GM04504 (cell line): ENCODE measurements around the gene PRKCH.

Source experiments
- DNase-seq: peaks from one replicate; pipeline ENCODE4 v3.0.0-alpha.2; 2012; ENCODE audit warnings: low read depth

The PRKCH gene

DNA sequence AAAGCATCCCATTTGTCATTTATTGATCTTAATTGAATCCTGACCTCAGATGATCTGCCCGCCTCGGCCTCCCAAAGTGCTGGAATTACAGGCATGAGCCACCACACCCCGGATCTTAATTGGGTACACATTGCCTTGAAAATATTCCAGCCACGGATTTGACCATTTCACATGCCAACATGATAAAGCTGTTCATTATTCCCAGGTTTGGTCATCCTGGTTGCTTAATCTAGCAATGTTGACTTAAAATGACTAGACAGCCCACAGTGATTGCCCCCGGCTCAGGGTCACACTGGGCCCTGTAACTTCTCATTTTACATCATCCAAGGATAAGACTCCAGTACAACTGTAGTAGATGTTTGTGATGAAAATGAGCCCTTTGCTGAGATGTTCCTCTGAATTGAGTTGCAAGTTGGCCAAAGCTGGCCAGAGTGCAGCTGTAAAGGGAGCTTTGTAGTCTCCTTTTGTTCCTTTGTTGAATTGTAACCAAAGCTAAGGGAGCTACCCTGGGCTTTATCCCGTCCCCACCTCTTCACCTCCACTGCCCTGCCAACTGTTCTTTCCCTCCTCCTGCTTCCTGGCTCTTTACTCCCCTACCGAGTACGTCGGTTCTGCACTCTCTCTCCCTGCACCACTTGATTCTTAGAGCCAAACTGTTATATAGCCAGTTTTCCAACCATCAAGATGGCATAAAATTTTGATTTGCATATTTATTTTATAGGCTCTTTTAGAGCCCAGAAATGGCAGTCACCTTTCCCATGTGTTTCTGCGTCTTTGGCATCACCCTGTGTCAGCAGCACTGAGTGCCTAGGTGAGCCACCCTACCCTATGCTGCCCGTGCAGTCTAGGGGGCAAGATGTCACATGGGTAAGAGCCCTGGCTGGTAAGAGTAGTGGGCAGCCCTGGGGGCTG, 232.6 kb downstream of the PRKCH start:
- DNase-seq = peak; percentile 99

- no peak for DNase-seq
Measured at GRCh38 chr14:61555056-61555838, 233.9 kb downstream of the PRKCH start.

DNA sequence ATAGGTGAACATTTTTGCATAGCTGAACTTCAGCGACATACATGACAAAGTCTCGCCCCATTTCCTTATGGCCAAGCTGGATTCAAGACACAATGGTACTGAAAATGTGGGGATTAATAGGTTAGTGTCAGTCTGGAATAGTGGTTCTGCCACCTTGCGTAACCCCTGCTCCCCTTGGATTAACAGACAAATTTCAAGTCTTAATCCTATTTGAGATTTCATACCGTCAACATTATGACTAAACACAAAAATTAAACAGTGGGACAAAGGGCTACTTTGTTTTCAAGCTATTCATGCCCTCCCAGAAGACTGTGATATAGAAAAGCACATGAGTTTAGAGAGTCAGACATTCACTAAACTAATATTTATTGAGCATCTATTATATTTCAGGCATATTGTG, 235.1 kb downstream of the PRKCH start:
- no peak for DNase-seq

DNA sequence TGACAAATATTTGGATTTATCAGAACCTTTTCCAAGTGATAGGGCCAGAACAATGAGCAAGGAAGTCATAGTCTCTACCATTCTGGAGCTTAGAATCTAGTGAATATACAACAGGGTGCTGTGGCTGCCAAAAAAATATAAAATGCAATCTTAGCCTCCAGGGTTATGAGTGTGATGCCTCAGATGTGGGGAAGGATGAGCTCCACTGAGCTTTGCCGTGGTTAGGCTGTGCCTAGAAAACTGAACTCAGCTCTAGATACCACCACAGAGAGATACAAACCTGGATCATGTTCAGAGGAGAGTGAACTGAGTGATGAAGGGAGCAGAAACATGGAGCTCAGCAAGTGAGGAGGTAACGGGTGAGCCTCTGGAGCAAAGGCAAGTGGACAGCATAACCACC, 235.9 kb downstream of the PRKCH start:
- no peak for DNase-seq

DNA sequence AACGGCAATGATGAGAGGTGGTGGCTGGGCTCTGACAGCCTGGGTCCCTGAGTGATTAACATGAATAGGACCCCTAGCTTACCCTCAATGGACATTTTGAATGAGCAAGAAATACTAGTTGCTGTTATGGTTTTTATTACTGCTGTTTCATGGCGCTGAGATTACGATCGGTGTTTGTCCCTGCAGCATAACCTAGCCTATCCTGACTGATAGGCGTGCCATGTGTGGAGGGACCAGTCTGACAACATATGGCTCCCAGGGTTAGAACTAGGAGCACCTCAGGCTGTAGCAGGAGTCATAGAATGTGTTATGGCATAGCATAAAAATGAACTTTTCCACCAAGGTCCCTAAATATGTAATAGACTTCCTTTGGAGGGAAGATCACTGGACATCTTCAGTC, 236.5 kb downstream of the PRKCH start:
- DNase-seq = no peak

DNA sequence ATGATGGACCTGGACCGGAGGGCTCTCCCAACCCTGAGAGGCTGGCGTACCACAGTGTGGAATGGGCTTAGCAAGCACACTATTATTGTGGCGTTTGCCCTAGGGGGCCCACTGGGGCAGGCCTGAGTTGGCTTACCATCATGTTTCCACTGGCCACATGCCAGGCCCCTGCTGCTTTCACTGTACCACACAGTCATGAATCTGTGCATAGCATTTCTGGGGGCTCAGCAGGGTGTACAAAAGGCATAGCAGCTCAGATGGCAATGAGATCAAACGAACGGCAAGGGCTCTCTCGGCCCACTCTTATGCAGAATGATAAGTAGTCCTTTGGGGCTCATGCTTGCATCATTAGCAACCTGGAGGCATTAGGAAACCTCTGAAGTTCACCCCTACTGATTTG, 236.9 kb downstream of the PRKCH start:
- no peak for DNase-seq

DNA sequence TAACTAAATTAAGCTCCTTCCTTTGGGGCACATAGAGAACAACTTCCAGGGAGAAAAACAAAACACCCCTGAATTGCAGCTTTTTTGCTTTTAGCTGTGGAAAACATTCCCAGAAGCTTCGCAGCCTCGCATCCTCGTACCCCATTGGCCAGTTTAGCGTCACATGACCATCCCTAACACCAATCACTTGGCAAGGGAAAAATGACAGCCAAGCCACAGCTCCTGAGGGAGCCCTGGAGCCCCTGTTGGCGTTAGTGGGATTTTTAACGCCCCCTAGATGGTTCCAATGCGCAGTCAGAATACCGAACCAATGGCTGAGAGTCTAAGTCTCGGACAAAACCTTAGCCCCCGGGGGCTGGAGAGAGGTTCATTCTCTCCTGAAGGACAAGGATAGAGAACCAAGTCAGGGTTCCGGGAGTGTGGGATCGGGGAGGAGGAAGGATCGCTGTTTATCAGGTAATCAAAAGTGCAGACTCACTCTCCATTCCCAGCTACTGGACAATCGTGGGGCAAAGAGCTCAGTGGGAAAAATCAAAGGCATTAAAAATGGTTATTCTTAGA, 238.3 kb downstream of the PRKCH start:
- DNase-seq = no peak

DNA sequence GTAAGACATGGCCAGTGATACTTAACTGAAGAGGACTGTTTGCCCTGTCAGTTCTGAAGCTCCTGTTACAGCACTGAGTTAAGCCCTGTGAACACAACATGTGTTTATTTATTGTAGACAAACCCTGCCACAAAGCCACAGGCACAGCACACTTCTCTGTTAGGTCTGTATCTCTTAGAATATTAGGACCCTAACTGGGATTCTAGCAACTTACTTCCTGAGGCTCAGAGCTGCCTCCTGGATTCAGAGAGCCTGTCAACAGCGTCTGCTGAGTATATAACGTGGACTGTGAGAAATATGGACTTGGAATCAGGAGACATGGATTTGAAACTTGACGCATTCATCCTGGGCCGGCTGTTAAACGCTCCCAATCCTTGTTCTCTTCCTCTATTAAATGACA, 238.9 kb downstream of the PRKCH start:
- DNase-seq = no peak

- no peak for DNase-seq
Measured at GRCh38 chr14:61561104-61561503, 239.7 kb downstream of the PRKCH start.

GRCh38 chr14:61561657-61562276, 240.4 kb downstream of the PRKCH start:
- DNase-seq = peak; percentile 97

DNA sequence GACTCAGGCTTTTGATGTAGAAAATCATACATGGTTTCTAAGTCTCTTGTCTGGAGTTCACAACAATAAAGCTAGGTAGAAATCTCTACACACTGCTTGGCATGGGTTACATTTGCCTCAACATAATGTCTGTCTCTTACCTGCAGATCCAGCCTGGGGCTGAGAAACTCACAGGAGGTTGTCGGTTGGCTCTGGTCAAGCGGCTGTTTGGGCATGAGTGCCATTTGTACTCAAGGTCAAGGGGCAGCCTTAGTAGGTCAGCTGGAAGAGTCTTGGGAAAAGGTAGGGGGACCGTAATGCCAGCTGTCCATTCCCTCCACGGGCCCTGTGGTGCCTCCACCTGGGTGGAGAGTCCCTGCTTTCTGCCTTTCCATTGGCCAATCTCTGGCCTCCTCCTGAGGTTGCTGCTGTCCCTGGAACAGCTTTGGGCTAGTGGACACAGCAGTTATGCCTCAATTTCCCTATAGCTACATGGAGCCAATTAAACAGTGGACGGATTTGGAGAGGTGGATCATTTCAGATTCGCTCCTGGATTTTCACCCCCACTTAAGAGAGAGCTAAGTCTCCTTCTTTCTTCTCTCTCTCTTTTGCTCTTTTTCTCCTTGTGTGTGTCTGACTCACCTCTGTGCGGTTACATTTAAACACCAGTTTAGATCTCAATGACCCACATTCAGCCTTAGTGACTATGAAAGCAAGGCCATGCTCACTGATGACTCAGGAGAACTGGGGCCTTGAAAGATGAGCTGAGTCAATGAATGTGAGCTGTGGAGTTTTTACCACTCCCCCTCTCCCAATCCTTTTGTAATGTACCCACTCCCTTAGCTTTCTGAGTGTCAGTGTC, 241.2 kb downstream of the PRKCH start:
- DNase-seq = peak; percentile 99

DNA sequence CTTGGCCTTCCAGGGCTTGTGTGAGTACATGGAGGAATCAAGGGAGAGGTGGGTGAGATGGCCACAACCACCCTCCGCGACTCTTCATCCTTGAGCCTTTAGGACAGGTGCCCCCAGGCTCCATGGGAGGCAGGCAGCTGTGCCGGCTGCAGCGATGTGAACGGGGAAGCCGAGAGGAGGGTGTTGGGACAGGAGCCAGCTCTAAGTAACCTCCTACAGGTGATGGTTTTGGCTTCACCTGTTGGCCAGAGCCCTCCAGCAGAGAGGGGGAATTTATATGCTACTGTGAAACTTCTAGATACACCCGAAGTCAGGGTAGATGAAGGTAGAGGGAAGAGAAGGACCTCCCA, 241.8 kb downstream of the PRKCH start:
- no peak for DNase-seq

DNA sequence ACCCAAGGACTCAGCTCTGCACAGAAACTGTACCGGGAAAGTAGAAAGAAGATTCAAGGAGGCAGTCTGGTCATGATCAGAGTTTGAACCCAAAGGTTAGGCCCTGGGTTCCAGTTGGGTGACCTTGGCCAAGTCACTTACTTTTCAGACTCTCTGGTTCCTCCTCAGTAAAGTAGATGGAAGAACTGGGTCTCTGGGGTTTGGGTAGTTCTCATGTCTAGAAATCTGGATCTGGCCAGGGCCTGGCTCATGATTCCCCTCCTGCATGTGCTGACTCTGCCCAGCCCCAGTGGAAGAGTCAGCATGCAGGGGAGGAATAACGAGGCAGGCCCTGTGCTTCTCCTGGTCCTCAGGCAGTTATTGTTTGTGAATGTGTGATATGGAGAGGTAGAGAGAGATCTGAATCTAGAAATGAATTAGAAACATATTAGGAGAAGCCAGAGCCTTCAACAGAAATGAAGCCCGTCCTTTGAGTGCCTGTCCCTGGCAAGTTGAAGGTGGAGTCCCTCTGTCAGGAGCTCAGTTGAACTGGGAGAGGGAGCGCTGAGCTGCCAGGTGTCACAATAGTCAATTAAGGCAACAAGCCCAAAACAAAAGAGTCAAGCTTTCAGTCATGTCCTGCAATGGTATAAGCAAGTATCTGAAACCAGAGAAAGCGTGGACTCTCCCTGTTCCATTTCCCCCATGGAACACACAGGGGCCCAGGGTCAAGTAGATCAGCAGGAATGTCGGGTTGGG, 242.7 kb downstream of the PRKCH start:
- DNase-seq = no peak

- DNase-seq = peak; percentile 90
Measured at GRCh38 chr14:61564618-61565091, 243.3 kb downstream of the PRKCH start.

DNA sequence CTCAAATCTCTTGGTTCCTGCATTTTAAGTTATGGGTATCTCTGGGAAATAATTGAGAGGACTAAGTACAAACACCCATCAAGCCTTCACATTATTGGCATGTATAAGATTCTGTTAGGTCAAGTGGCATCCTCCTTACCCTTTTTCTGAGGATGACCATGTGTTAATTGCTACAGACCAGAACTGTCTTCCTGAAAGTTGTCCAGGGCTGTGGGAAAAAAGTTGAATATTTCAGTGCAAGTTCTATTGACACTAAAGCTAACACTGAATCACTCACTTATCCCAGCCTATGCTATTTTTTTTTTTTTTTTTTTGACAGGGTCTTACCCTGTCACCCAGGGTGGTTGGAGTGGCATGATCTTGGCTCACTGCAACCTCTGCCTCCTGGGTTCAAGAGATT, 243.8 kb downstream of the PRKCH start:
- DNase-seq = no peak

GRCh38 chr14:61565836-61566536, 244.6 kb downstream of the PRKCH start:
- DNase-seq = peak; percentile 69

DNA sequence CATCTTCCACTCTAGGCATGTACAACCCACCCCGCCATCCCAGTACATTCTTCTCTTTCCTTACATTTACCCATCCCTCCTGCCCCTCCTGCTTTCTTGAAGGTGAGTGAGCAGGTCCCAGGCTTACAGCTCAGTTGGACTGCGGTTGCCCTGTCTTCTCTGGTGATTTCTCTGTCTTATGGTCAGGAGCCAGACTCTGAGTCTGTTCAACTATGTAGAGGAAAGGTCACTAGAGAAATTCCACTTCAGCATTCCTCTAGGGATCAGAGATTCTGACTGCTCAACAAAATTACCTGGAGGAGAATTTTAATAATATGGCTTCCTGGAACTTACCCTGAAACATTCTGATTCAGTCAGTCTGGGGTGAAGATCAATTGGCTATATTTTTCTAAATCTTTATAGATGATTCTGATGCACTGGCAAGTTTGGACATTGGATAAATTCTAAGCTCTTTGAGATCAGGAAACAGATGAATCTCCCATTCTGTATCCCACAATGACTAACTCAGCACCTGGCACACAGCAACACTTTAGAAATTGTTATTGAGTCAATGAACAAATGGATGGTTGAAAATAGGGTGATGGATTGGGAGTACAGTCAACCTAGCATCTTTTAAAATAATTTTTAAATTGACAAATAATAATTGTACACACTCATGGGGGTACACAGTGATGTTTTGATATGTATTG, 245.3 kb downstream of the PRKCH start:
- peak; percentile 63 for DNase-seq

GRCh38 chr14:61567838-61568571, 246.6 kb downstream of the PRKCH start:
- no peak for DNase-seq

DNA sequence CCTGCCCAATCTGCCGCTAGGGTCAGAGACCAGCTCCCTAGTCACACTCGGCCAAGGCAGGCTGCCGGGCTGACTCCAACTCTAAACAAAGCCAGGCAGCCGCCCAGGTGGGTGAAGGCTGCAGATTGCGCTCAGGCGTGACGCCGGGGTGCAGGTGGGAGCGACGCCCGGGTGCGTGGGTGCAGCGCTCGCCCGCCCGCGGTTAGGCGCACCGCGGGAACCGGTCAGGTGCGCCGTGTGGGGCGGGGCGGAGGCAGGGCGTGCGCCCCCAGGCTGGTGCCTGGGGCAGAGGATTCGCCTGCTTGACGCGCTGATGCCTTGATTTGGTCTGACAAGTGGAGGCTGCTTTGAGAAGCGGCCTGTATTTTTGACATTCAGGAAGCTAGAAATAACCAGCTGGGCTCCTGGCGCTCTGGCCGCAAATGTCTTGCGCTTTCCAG, 247.2 kb downstream of the PRKCH start:
- no peak for DNase-seq
